DOHH2 (cell line): ENCODE results near the gene SLC25A10.

Experiments used
- H3F3A ChIP-seq: fragments of 200-600 bp; sonication (generic), shearing (Covaris generic); 2 replicates; pipeline ENCODE4 v1.6.0; 2016; ENCODE audit warnings: antibody characterized with exemption, mild to moderate bottlenecking; ENCODE audit not compliant: control insufficient read depth, insufficient read depth
- H3K27ac ChIP-seq: fragments of 200-600 bp; sonication (generic); 2 replicates; pipeline ENCODE4 v1.5.1; 2014; ENCODE audit warnings: low read depth, mild to moderate bottlenecking, low read length, moderate library complexity
- H3K27me3 ChIP-seq: fragments of 200-600 bp; sonication (generic); 2 replicates; pipeline ENCODE4 v1.6.1; 2014; ENCODE audit warnings: mild to moderate bottlenecking, low read length, mixed read lengths; ENCODE audit not compliant: control insufficient read depth
- H3K36me3 ChIP-seq: fragments of 200-600 bp; sonication (generic); 2 replicates; pipeline ENCODE4 v1.6.1; 2014; ENCODE audit warnings: mild to moderate bottlenecking, low read length, moderate library complexity, mixed read lengths; ENCODE audit not compliant: control insufficient read depth
- H3K4me1 ChIP-seq: fragments of 200-600 bp; sonication (generic); 2 replicates; pipeline ENCODE4 v1.6.1; 2014; ENCODE audit warnings: mild to moderate bottlenecking, low read length, mixed read lengths; ENCODE audit not compliant: control insufficient read depth
- H3K4me2 ChIP-seq: fragments of 200-600 bp; sonication (generic); 2 replicates; pipeline ENCODE4 v1.6.0; 2014; ENCODE audit warnings: mild to moderate bottlenecking, low read length, moderate library complexity
- H3K4me3 ChIP-seq: fragments of 200-600 bp; sonication (generic); 2 replicates; pipeline ENCODE4 v1.5.1; 2014; ENCODE audit warnings: mild to moderate bottlenecking, low read length, mixed read lengths
- H3K79me2 ChIP-seq: fragments of 200-600 bp; sonication (generic); 2 replicates; pipeline ENCODE4 v1.6.1; 2014; ENCODE audit warnings: mild to moderate bottlenecking, low read length, mixed read lengths; ENCODE audit not compliant: control insufficient read depth
- H3K9me2 ChIP-seq: fragments of 200-600 bp; sonication (generic); replicated peaks from 2 replicates; pipeline ENCODE4 v1.6.1; 2014; ENCODE audit warnings: mild to moderate bottlenecking, low read length, mixed read lengths; ENCODE audit not compliant: control insufficient read depth
- H3K9me3 ChIP-seq: fragments of 200-600 bp; sonication (generic); 2 replicates; pipeline ENCODE4 v1.6.1; 2014; ENCODE audit warnings: antibody characterized with exemption, low read length, mixed read lengths; ENCODE audit not compliant: control insufficient read depth, insufficient read depth
- H4K20me1 ChIP-seq: fragments of 200-600 bp; sonication (generic); 2 replicates; pipeline ENCODE4 v1.6.0; 2014; ENCODE audit warnings: low read depth, mild to moderate bottlenecking, antibody characterized with exemption, low read length, moderate library complexity; ENCODE audit not compliant: control insufficient read depth, insufficient read depth
- EZH2phosphoT487 ChIP-seq: fragments of 200-600 bp; sonication (generic); IDR thresholded peaks from 2 replicates; pipeline ENCODE4 v1.6.1; 2017; ENCODE audit warnings: borderline replicate concordance, mild to moderate bottlenecking, antibody characterized with exemption, low read length, moderate library complexity, mixed read lengths
- TF ChIP-seq, protein P1 (sequence below): fragments of 200-600 bp; sonication (generic); IDR thresholded peaks from one replicate; pipeline ENCODE4 v1.5.1; 2014; ENCODE audit warnings: antibody characterized with exemption, mild to moderate bottlenecking, low read depth, low read length; ENCODE audit not compliant: poor library complexity, severe bottlenecking

SLC25A10 gene

GRCh38 chr17:81708739-81709185, 3.3 kb upstream of the SLC25A10 start:
- H3K27ac ChIP-seq, result no peak overlapping the region
- H3K36me3 ChIP-seq, result peaks cover 54% of the 10 kb centered on the region
- peaks cover 21% of the 10 kb centered on the region for H3F3A ChIP-seq
- H3K9me2 ChIP-seq, result no peaks in the 10 kb centered on the region
- peaks cover 38% of the 10 kb centered on the region for H3K4me1 ChIP-seq
- H4K20me1 ChIP-seq, result peaks cover 3% of the 10 kb centered on the region; the same call in 1 of the 2 replicates
- H3K4me3 ChIP-seq, result no peak overlapping the region
- no peaks in the 10 kb centered on the region for H3K27me3 ChIP-seq
- TF ChIP-seq, protein P1, sequence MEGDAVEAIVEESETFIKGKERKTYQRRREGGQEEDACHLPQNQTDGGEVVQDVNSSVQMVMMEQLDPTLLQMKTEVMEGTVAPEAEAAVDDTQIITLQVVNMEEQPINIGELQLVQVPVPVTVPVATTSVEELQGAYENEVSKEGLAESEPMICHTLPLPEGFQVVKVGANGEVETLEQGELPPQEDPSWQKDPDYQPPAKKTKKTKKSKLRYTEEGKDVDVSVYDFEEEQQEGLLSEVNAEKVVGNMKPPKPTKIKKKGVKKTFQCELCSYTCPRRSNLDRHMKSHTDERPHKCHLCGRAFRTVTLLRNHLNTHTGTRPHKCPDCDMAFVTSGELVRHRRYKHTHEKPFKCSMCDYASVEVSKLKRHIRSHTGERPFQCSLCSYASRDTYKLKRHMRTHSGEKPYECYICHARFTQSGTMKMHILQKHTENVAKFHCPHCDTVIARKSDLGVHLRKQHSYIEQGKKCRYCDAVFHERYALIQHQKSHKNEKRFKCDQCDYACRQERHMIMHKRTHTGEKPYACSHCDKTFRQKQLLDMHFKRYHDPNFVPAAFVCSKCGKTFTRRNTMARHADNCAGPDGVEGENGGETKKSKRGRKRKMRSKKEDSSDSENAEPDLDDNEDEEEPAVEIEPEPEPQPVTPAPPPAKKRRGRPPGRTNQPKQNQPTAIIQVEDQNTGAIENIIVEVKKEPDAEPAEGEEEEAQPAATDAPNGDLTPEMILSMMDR, result no peak
- no peak for TF ChIP-seq EZH2phosphoT487
- no peak overlapping the region for H3K4me2 ChIP-seq
- no peaks in the 10 kb centered on the region for H3K9me3 ChIP-seq
- H3K79me2 ChIP-seq, result peaks cover 58% of the 10 kb centered on the region

DNA sequence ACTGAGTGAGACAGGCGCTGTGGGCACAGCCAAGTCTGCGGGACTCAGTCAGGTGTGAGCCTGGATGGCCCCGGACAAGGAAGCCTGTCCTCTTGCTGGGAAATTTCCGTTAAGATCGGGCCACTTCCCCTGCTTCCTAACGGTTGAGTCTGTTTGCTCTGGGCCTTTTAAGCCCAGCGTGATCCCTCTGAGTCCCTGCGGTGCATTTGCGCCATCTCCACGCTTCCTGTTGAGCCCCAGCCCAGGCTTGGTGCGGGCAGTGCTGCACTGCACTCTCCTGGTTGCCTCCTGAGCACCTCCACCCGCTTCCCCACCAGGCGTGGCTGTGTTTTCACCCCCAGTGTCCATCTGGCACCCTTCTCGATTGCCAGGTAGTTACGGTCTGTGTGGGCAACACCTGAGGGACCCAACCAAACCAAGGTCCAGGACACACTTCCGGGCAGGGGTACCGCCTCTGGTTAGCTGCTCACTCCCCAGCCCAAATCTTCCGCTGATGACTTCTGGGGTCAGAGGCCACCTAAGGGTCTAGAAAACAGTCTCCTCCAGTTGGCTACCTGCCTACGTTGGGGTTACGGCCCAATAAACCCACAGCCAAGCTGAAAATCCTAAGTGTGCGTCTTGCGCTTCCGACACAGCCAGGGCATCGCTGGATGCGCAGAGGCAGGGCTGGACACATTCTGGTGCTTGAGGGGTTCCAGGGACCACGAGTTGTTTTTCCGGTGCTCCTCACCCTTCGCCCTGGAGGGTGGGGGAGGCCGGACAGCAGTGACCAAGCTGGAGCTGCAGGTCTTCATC, 1.4 kb upstream of the SLC25A10 start:
- no peaks in the 10 kb centered on the region for H3K27me3 ChIP-seq
- H3K4me1 ChIP-seq, result peaks cover 34% of the 10 kb centered on the region
- peak overlapping the region; percentile 83 for H3K4me3 ChIP-seq
- H3F3A ChIP-seq, result peaks cover 21% of the 10 kb centered on the region
- no peaks in the 10 kb centered on the region for H3K9me3 ChIP-seq
- peak overlapping the region; percentile 68 for H3K4me2 ChIP-seq
- peak overlapping the region; percentile 59 for H3K27ac ChIP-seq
- H4K20me1 ChIP-seq, result no peaks in the 10 kb centered on the region
- peaks cover 52% of the 10 kb centered on the region for H3K36me3 ChIP-seq
- H3K9me2 ChIP-seq, result no peaks in the 10 kb centered on the region
- no peak for TF ChIP-seq EZH2phosphoT487
- TF ChIP-seq, protein P1, result no peak
- peaks cover 57% of the 10 kb centered on the region for H3K79me2 ChIP-seq

DNA sequence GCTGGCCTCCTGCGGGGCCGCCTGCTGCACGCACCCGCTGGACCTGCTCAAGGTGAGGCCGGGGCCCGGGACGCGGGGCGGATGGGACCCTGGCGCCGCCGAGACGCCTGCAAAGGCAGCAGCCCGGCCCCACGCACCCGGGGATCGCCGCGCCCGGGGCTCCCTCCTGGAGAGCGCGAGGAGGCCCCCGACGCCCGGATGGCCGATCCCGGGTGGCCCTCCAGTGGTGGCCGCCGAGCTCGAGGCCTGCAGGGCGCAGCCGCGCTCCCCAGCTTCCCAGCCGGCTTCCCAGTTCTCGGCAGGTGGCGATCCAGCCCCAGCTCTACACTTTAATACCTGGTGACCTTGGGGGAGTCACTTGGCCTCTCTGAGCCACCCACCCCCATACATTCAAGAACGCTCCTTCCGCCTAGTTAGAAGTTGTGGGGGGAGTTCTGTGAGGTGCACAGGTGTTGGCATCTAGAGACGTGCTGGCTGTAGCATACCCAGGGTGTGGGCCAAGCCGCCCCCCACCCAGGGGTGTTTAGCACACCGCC, 452 bp downstream of the SLC25A10 start:
- H3K9me3 ChIP-seq, result no peaks in the 10 kb centered on the region
- H3K36me3 ChIP-seq, result peaks cover 45% of the 10 kb centered on the region
- peak overlapping the region; percentile 68 for H3K4me2 ChIP-seq
- no peak for TF ChIP-seq EZH2phosphoT487
- TF ChIP-seq, protein P1, result no peak
- H3K4me1 ChIP-seq, result peaks cover 34% of the 10 kb centered on the region
- peaks cover 21% of the 10 kb centered on the region for H3F3A ChIP-seq
- no peaks in the 10 kb centered on the region for H3K27me3 ChIP-seq
- H4K20me1 ChIP-seq, result no peaks in the 10 kb centered on the region
- no peaks in the 10 kb centered on the region for H3K9me2 ChIP-seq
- peaks cover 39% of the 10 kb centered on the region for H3K79me2 ChIP-seq
- H3K4me3 ChIP-seq, result peak overlapping the region; percentile 83
- H3K27ac ChIP-seq, result peak overlapping the region; percentile 38
